OCI-LY3 (cell line): ENCODE results near the gene CPED1.

ENCODE experiments used
- EZH2phosphoT487 ChIP-seq: fragments of 200-600 bp; shearing (Covaris generic); IDR thresholded peaks from 2 replicates; pipeline ENCODE4 v1.6.1; 2018; ENCODE audit warnings: antibody characterized with exemption, mixed run types, low read depth
- TF ChIP-seq, protein P1 (sequence below): fragments of 200-600, 300-600 bp; sonication (generic); IDR thresholded peaks from 2 replicates; pipeline ENCODE4 v1.5.1; 2014; ENCODE audit warnings: antibody characterized with exemption, low read length, low read depth

DNA sequence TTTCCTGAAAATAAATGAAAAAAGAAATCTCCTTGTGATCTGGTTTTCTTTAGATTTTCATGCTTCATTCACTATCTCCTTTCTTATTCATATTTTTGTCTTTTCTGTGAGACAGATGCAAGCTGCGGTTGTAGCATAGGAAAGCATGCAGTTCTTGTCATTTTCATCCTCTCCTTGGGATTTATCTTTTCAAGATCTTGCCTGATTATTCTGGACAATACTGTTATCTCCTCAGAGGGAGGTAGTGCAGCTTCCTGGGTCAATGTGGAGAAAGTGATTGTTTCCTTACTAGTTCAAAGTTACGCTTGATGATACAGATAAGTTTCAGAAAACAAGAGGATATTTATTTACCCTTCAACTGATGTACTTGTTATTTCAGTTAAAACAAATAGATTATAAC, 114.6 kb downstream of the CPED1 start:
- TF ChIP-seq EZH2phosphoT487, result no peak
- TF ChIP-seq, protein P1, sequence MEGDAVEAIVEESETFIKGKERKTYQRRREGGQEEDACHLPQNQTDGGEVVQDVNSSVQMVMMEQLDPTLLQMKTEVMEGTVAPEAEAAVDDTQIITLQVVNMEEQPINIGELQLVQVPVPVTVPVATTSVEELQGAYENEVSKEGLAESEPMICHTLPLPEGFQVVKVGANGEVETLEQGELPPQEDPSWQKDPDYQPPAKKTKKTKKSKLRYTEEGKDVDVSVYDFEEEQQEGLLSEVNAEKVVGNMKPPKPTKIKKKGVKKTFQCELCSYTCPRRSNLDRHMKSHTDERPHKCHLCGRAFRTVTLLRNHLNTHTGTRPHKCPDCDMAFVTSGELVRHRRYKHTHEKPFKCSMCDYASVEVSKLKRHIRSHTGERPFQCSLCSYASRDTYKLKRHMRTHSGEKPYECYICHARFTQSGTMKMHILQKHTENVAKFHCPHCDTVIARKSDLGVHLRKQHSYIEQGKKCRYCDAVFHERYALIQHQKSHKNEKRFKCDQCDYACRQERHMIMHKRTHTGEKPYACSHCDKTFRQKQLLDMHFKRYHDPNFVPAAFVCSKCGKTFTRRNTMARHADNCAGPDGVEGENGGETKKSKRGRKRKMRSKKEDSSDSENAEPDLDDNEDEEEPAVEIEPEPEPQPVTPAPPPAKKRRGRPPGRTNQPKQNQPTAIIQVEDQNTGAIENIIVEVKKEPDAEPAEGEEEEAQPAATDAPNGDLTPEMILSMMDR, result no peak
